Measurements from ENCODE around the gene ALPP. TPM values are rescaled to one million over a fixed set of nuclear protein-coding genes. Genes with fewer than 3 reads are reported as not detected.
"Not testable (repeated sequence)": the region's sequence is repeated elsewhere in the genome, so short reads cannot be mapped to it uniquely, and the experiment has no call there.

ALPP gene
- polyA plus RNA-seq, 1 of the 3 experiments (the other 2 are of a cell fraction) = not detected

DNA sequence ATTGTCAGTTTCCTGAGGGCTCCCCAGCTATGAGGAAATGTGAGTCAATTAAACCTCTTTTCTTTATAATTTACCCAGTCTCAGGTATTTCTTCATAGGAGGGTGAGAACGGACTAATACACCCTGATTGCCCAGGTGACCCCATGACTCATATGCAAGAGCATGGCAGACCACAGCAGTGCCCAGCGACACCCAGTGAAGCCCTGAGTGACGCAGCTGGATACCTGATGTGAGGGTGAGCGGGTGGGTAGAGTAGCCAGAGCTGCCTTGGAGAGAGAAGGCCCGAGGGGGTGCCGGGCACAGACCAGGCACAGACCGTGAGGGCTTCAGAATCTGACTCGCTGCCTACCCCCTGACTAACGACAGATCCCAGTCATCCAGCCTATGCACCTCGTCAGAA, 43.5 kb downstream of the ALPP start:
- TF ChIP-seq POLR2AphosphoS5 (IDR thresholded peaks at IDR 0.05; ENCODE audit: low read depth, low read length) = no peak
- TF ChIP-seq, protein P1, sequence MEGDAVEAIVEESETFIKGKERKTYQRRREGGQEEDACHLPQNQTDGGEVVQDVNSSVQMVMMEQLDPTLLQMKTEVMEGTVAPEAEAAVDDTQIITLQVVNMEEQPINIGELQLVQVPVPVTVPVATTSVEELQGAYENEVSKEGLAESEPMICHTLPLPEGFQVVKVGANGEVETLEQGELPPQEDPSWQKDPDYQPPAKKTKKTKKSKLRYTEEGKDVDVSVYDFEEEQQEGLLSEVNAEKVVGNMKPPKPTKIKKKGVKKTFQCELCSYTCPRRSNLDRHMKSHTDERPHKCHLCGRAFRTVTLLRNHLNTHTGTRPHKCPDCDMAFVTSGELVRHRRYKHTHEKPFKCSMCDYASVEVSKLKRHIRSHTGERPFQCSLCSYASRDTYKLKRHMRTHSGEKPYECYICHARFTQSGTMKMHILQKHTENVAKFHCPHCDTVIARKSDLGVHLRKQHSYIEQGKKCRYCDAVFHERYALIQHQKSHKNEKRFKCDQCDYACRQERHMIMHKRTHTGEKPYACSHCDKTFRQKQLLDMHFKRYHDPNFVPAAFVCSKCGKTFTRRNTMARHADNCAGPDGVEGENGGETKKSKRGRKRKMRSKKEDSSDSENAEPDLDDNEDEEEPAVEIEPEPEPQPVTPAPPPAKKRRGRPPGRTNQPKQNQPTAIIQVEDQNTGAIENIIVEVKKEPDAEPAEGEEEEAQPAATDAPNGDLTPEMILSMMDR (IDR thresholded peaks at IDR 0.05) = no peak
- TF ChIP-seq YY1 (IDR thresholded peaks at IDR 0.05; ENCODE audit: low read depth) = no peak
- TF ChIP-seq MXI1 (IDR thresholded peaks at IDR 0.05; ENCODE audit: low read depth, low read length) = no peak
- no peak for TF ChIP-seq EP300 (IDR thresholded peaks at IDR 0.05; ENCODE audit: borderline replicate concordance in 1 of 2, low read depth in 1 of 2, low read length in 1 of 2)
- no peak for TF ChIP-seq RFX5 (IDR thresholded peaks at IDR 0.05; ENCODE audit: low read length)
- TF ChIP-seq GABPA (IDR thresholded peaks at IDR 0.05; ENCODE audit: low read depth) = no peak
- no peak for TF ChIP-seq RCOR1 (IDR thresholded peaks at IDR 0.05; ENCODE audit: low read length)
- no peak for TF ChIP-seq TAF1 (IDR thresholded peaks at IDR 0.05; ENCODE audit: borderline replicate concordance, low read depth, low read length)
- no peak for TF ChIP-seq SMC3 (IDR thresholded peaks at IDR 0.05; ENCODE audit: low read depth, low read length)
- no peak for TF ChIP-seq JUND (IDR thresholded peaks at IDR 0.05)
- no peak for TF ChIP-seq TCF12 (IDR thresholded peaks at IDR 0.05)
- TF ChIP-seq, protein P2, sequence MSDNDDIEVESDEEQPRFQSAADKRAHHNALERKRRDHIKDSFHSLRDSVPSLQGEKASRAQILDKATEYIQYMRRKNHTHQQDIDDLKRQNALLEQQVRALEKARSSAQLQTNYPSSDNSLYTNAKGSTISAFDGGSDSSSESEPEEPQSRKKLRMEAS (IDR thresholded peaks at IDR 0.05; ENCODE audit: low read depth) = no peak
- TF ChIP-seq, protein P3, sequence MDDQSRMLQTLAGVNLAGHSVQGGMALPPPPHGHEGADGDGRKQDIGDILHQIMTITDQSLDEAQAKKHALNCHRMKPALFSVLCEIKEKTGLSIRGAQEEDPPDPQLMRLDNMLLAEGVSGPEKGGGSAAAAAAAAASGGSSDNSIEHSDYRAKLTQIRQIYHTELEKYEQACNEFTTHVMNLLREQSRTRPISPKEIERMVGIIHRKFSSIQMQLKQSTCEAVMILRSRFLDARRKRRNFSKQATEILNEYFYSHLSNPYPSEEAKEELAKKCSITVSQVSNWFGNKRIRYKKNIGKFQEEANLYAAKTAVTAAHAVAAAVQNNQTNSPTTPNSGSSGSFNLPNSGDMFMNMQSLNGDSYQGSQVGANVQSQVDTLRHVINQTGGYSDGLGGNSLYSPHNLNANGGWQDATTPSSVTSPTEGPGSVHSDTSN (IDR thresholded peaks at IDR 0.05) = no peak
- no peak for TF ChIP-seq SIN3A (IDR thresholded peaks at IDR 0.05; ENCODE audit: borderline replicate concordance, low read depth, low read length)
- TF ChIP-seq FOXJ3 (CRISPR knock-in tag; IDR thresholded peaks at IDR 0.05) = no peak
- TF ChIP-seq, protein P4, sequence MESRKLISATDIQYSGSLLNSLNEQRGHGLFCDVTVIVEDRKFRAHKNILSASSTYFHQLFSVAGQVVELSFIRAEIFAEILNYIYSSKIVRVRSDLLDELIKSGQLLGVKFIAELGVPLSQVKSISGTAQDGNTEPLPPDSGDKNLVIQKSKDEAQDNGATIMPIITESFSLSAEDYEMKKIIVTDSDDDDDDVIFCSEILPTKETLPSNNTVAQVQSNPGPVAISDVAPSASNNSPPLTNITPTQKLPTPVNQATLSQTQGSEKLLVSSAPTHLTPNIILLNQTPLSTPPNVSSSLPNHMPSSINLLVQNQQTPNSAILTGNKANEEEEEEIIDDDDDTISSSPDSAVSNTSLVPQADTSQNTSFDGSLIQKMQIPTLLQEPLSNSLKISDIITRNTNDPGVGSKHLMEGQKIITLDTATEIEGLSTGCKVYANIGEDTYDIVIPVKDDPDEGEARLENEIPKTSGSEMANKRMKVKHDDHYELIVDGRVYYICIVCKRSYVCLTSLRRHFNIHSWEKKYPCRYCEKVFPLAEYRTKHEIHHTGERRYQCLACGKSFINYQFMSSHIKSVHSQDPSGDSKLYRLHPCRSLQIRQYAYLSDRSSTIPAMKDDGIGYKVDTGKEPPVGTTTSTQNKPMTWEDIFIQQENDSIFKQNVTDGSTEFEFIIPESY (IDR thresholded peaks at IDR 0.05; ENCODE audit: borderline replicate concordance, low read depth) = no peak
- no peak for TF ChIP-seq RAD21 (IDR thresholded peaks at IDR 0.05; ENCODE audit: low read length)
- TF ChIP-seq, protein P5, sequence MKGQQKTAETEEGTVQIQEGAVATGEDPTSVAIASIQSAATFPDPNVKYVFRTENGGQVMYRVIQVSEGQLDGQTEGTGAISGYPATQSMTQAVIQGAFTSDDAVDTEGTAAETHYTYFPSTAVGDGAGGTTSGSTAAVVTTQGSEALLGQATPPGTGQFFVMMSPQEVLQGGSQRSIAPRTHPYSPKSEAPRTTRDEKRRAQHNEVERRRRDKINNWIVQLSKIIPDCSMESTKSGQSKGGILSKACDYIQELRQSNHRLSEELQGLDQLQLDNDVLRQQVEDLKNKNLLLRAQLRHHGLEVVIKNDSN (IDR thresholded peaks at IDR 0.05; ENCODE audit: borderline replicate concordance, low read depth) = no peak
- Histone ChIP-seq H3K4me3 (ENCODE audit: low read depth in 2 of 2, low read length in 1 of 2) (no peak overlapping the region; a peak in 1 of 4 replicates), H3K27ac (ENCODE audit: low read depth in 2 of 2, low read length in 1 of 2) (no peak overlapping the region), H3K9ac (no peak overlapping the region), H2AFZ (ENCODE audit: low read depth) (no peak overlapping the region), H3K4me2 (no peak overlapping the region), H3K9me2 (no peaks in the 10 kb centered on the region), H3K36me3 (replicated peaks in 1 of 2; ENCODE audit: control insufficient read depth in 1 of 2, insufficient read depth in 2 of 2, low read length in 1 of 2) (no peaks in the 10 kb centered on the region), H3K9me3 (no peaks in the 10 kb centered on the region), H3K4me1 (ENCODE audit: control insufficient read depth in 1 of 2, insufficient read depth in 2 of 2, low read depth in 1 of 2, low read length in 1 of 2) (no peaks in the 10 kb centered on the region; a peak in 1 of 4 replicates), H3K79me2 (ENCODE audit: insufficient read depth) (no peaks in the 10 kb centered on the region), H4K20me1 (ENCODE audit: insufficient read depth) (no peaks in the 10 kb centered on the region), H3K27me3 (ENCODE audit: insufficient read depth) (peaks cover 65% of the 10 kb centered on the region), H3F3A (replicated peaks; ENCODE audit: insufficient read depth) (no peaks in the 10 kb centered on the region)
- WGBS (ENCODE audit: low lambda C conversion rate) = 69% methylated on average over 8 of the region's 10 CpGs
- POLR2A ChIA-PET = no interaction called here
- DNase-seq = peak; percentile 12
- CTCF ChIA-PET = interaction anchor here (1.2 kb wide), 1 partner anchor 19 kb away, joined by 3 read pairs; no protein-coding TSS in a partner anchor

DNA sequence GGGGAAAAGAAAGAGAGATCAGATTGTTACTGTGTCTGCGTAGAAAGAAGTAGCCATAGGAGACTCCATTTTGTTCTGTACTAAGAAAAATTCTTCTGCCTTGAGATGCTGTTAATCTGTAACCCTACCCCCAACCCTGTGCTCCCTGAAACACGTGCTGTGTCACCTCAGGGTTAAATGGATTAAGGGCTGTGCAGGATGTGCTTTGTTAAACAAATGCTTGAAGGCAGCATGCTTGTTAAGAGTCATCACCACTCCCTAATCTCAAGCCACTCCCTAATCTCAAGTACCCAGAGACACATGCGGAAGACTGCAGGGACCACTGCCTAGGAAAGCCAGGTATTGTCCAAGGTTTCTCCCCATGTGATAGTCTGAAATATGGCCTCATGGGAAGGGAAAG, 44.4 kb downstream of the ALPP start:
- H3K79me2 ChIP-seq (ENCODE audit: insufficient read depth); DNase-seq; H2AFZ ChIP-seq (ENCODE audit: low read depth); H3K9ac ChIP-seq; H3K4me1 ChIP-seq (ENCODE audit: control insufficient read depth in 1 of 2, insufficient read depth in 2 of 2, low read depth in 1 of 2, low read length in 1 of 2); POLR2A ChIA-PET; H3K9me3 ChIP-seq; CTCF ChIA-PET; H3K36me3 ChIP-seq (replicated peaks in 1 of 2; ENCODE audit: control insufficient read depth in 1 of 2, insufficient read depth in 2 of 2, low read length in 1 of 2); H3K27ac ChIP-seq (ENCODE audit: low read depth in 2 of 2, low read length in 1 of 2); H3K4me2 ChIP-seq; H4K20me1 ChIP-seq (ENCODE audit: insufficient read depth); H3K4me3 ChIP-seq (ENCODE audit: low read depth in 2 of 2, low read length in 1 of 2); H3K9me2 ChIP-seq; H3F3A ChIP-seq (replicated peaks; ENCODE audit: insufficient read depth): not testable (repeated sequence)
- WGBS (ENCODE audit: low lambda C conversion rate) = 31% methylated on average over 3 of the region's 3 CpGs
- peaks cover 65% of the 10 kb centered on the region for H3K27me3 ChIP-seq (ENCODE audit: insufficient read depth)

DNA sequence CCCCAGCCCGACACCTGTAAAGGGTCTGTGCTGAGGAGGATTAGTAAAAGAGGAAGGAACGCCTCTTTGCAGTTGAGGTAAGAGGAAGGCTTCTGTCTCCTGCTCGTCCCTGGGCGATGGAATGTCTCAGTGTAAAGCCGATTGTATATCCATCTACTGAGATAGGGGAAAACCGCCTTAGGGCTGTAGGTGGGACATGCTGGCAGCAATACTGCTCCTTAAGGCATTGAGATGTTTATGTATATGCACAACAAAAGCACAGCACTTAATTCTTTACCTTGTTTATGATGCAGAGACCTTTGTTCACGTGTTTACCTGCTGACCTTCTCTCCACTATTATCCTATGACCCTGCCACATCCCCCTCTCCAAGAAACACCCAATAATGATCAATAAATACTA, 44.9 kb downstream of the ALPP start:
- H3K9ac ChIP-seq; H3K9me2 ChIP-seq; H3K27ac ChIP-seq (ENCODE audit: low read depth in 2 of 2, low read length in 1 of 2); DNase-seq; H2AFZ ChIP-seq (ENCODE audit: low read depth); POLR2A ChIA-PET; H3K36me3 ChIP-seq (replicated peaks in 1 of 2; ENCODE audit: control insufficient read depth in 1 of 2, insufficient read depth in 2 of 2, low read length in 1 of 2); H3K4me1 ChIP-seq (ENCODE audit: control insufficient read depth in 1 of 2, insufficient read depth in 2 of 2, low read depth in 1 of 2, low read length in 1 of 2); H3F3A ChIP-seq (replicated peaks; ENCODE audit: insufficient read depth); H3K4me2 ChIP-seq; CTCF ChIA-PET; H3K4me3 ChIP-seq (ENCODE audit: low read depth in 2 of 2, low read length in 1 of 2); H3K79me2 ChIP-seq (ENCODE audit: insufficient read depth); H3K9me3 ChIP-seq; H4K20me1 ChIP-seq (ENCODE audit: insufficient read depth): not testable (repeated sequence)
- H3K27me3 ChIP-seq (ENCODE audit: insufficient read depth) = peaks cover 61% of the 10 kb centered on the region
- 38% methylated on average over 7 of the region's 7 CpGs for WGBS (ENCODE audit: low lambda C conversion rate)
